ENCODE data around the gene PRPF40A.
A peak's percentile ranks its signal among the peaks of the same experiment; 100 is the strongest.
"Not testable (repeated sequence)": the region's sequence is repeated elsewhere in the genome, so short reads cannot be mapped to it uniquely, and the experiment has no call there.

PRPF40A gene

GRCh38 chr2:152740743-152741328 is 23.6 kb upstream of the PRPF40A start:
- Histone ChIP-seq H3K9me3 (ENCODE audit: control insufficient read depth, insufficient read depth, low read depth, low read length) (no peaks in the 10 kb centered on the region), H3K4me1 (ENCODE audit: control insufficient read depth, insufficient read depth, low read length) (no peaks in the 10 kb centered on the region), H3K36me3 (ENCODE audit: control insufficient read depth in 2 of 2, insufficient read depth in 1 of 2, low read length in 2 of 2) (peaks cover 8 to 51% of the 10 kb centered on the region in 2 experiments), H3K27ac (ENCODE audit: extremely low read depth, low read depth, low read length) (no peak overlapping the region), H3K4me3 (ENCODE audit: low read depth, low read length) (no peak overlapping the region)
- POLR2A ChIA-PET, result no interaction called here
- CTCF ChIA-PET, result interaction anchor here (0.6 to 1.1 kb wide), 4 partner anchors 15 to 1459 kb away, joined by 3 to 5 read pairs (median 4); no protein-coding TSS in a partner anchor
- TF ChIP-seq ZNF777 (tag by site-specific recombination; IDR thresholded peaks at IDR 0.05; ENCODE audit: borderline replicate concordance) (no peak), ZNF654 (tag by site-specific recombination; IDR thresholded peaks at IDR 0.05; ENCODE audit: low read depth) (peak; percentile 51), FEZF1 (tag by site-specific recombination; IDR thresholded peaks at IDR 0.05) (no peak), ZNF701 (tag by site-specific recombination; IDR thresholded peaks at IDR 0.05) (no peak), ZNF2 (tag by site-specific recombination; IDR thresholded peaks at IDR 0.05) (no peak), CTCF (tag by site-specific recombination; IDR thresholded peaks at IDR 0.05) (peak; percentile 61), ZNF302 (tag by site-specific recombination; IDR thresholded peaks at IDR 0.05; ENCODE audit: low read depth) (no peak), ZNF558 (tag by site-specific recombination; IDR thresholded peaks at IDR 0.05) (0 out of 2 replicates have a peak, but pooled peaks have one; percentile 24), IKZF3 (tag by site-specific recombination; IDR thresholded peaks at IDR 0.05) (no peak)

- H3K4me1 ChIP-seq (ENCODE audit: control insufficient read depth, insufficient read depth, low read length); POLR2A ChIA-PET; H3K27ac ChIP-seq (ENCODE audit: extremely low read depth, low read depth, low read length); H3K9me3 ChIP-seq (ENCODE audit: control insufficient read depth, insufficient read depth, low read depth, low read length); H3K4me3 ChIP-seq (ENCODE audit: low read depth, low read length): not testable (repeated sequence)
- TF ChIP-seq SETDB1 (IDR thresholded peaks at IDR 0.05; ENCODE audit: insufficient read length, low read length), result peak; percentile 67
- H3K36me3 ChIP-seq (ENCODE audit: control insufficient read depth in 2 of 2, insufficient read depth in 1 of 2, low read length in 2 of 2), result peaks cover 8 to 55% of the 10 kb centered on the region in 2 experiments
- CTCF ChIA-PET, result interaction anchor here (0.9 to 1.1 kb wide), 2 partner anchors 14 to 17 kb away, joined by 4 to 5 read pairs; no protein-coding TSS in a partner anchor
Observed at GRCh38 chr2:152739705-152740104, 22.4 kb upstream of the PRPF40A start.

GRCh38 chr2:152738438-152738837 is 21.2 kb upstream of the PRPF40A start:
- H3K27ac ChIP-seq (ENCODE audit: extremely low read depth, low read depth, low read length), result no peak overlapping the region
- H3K36me3 ChIP-seq (ENCODE audit: control insufficient read depth in 2 of 2, insufficient read depth in 1 of 2, low read length in 2 of 2), result peaks cover 8 to 51% of the 10 kb centered on the region in 2 experiments
- H3K4me1 ChIP-seq (ENCODE audit: control insufficient read depth, insufficient read depth, low read length), result no peaks in the 10 kb centered on the region
- H3K4me3 ChIP-seq (ENCODE audit: low read depth, low read length), result no peak overlapping the region
- H3K9me3 ChIP-seq (ENCODE audit: control insufficient read depth, insufficient read depth, low read depth, low read length), result no peaks in the 10 kb centered on the region
- ChIA-PET CTCF (no interaction called here), POLR2A (no interaction called here)
- no peak for TF ChIP-seq ZNF645 (tag by site-specific recombination; IDR thresholded peaks at IDR 0.05)
- TF ChIP-seq ZNF449 (tag by site-specific recombination; IDR thresholded peaks at IDR 0.05), result no peak
- TF ChIP-seq PRDM10 (tag by site-specific recombination; IDR thresholded peaks at IDR 0.05), result no peak
- TF ChIP-seq ZNF48 (tag by site-specific recombination; IDR thresholded peaks at IDR 0.05), result no peak
- TF ChIP-seq ZNF629 (tag by site-specific recombination; IDR thresholded peaks at IDR 0.05), result no peak
- no peak for TF ChIP-seq ZNF518A (tag by site-specific recombination; conservative IDR thresholded peaks at IDR 0.05; ENCODE audit: low read depth)
- no peak for TF ChIP-seq ZFHX2 (tag by site-specific recombination; conservative IDR thresholded peaks at IDR 0.05)
- no peak for TF ChIP-seq ZNF423 (tag by site-specific recombination; IDR thresholded peaks at IDR 0.05)
